OCI-LY3 (cell line): ENCODE measurements around the gene TTC6.

Experiments used
- H2AFZ ChIP-seq: fragments of 200-600, 300-600 bp; shearing (Covaris generic); 2 replicates; pipeline ENCODE4 v1.6.0; 2014; ENCODE audit warnings: antibody characterized with exemption, low read depth, low read length
- H3K27ac ChIP-seq: fragments of 200-600, 300-600 bp; sonication (generic); 2 replicates; pipeline ENCODE4 v1.5.1; 2014; ENCODE audit warnings: mild to moderate bottlenecking, low read length, moderate library complexity, mixed read lengths
- H3K27me3 ChIP-seq: fragments of 200-600, 300-600 bp; sonication (generic); 2 replicates; pipeline ENCODE4 v1.6.1; 2014; ENCODE audit warnings: low read depth, low read length, mixed read lengths
- H3K36me3 ChIP-seq: fragments of 200-600, 300-600 bp; sonication (generic); replicated peaks from 2 replicates; pipeline ENCODE3; 2014; ENCODE audit warnings: low read depth, low read length, mixed read lengths
- H3K4me1 ChIP-seq: fragments of 300-600, 200-600 bp; sonication (generic); 2 replicates; pipeline ENCODE4 v1.6.1; 2014; ENCODE audit warnings: low read length, mixed read lengths
- H3K4me2 ChIP-seq: fragments of 200-600, 300-600 bp; sonication (generic); 2 replicates; pipeline ENCODE4 v1.6.1; 2014; ENCODE audit warnings: low read length, mixed read lengths
- H3K4me3 ChIP-seq: fragments of 300-600, 200-600 bp; sonication (generic); 2 replicates; pipeline ENCODE4 v1.5.1; 2014; ENCODE audit warnings: antibody characterized with exemption, mild to moderate bottlenecking, low read length, moderate library complexity
- H3K79me2 ChIP-seq: fragments of 300-600, 200-600 bp; shearing (Covaris generic); 2 replicates; pipeline ENCODE4 v1.6.1; 2014; ENCODE audit warnings: mild to moderate bottlenecking, low read length, mixed read lengths
- H3K9ac ChIP-seq: fragments of 300-600, 200-600 bp; shearing (Covaris generic); 2 replicates; pipeline ENCODE4 v1.6.0; 2014; ENCODE audit warnings: mild to moderate bottlenecking, low read length, moderate library complexity
- H3K9me3 ChIP-seq: fragments of 200-600, 300-600 bp; shearing (Covaris generic); 2 replicates; pipeline ENCODE4 v1.6.1; 2014; ENCODE audit warnings: low read length, mixed read lengths; ENCODE audit not compliant: insufficient read depth
- H4K20me1 ChIP-seq: fragments of 200-600, 300-600 bp; sonication (generic); 2 replicates; pipeline ENCODE4 v1.6.1; 2016; ENCODE audit warnings: low read length, mixed read lengths; ENCODE audit not compliant: insufficient read depth
- CTCF ChIP-seq: fragments of 200-600, 300-600 bp; sonication (generic); IDR thresholded peaks from 2 replicates; pipeline ENCODE4 v1.5.1; 2014; ENCODE audit warnings: antibody characterized with exemption, low read length, low read depth
- EZH2phosphoT487 ChIP-seq: fragments of 200-600 bp; shearing (Covaris generic); IDR thresholded peaks from 2 replicates; pipeline ENCODE4 v1.6.1; 2018; ENCODE audit warnings: antibody characterized with exemption, mixed run types, low read depth

Gene TTC6

GRCh38 chr14:37608649-37609048 is 13.2 kb downstream of the TTC6 start:
- Histone ChIP-seq H3K4me1 (no peaks in the 10 kb centered on the region), H3K27ac (no peak overlapping the region), H3K4me2 (no peak overlapping the region), H3K27me3 (no peaks in the 10 kb centered on the region), H3K9ac (no peak overlapping the region), H3K79me2 (no peaks in the 10 kb centered on the region), H3K9me3 (no peaks in the 10 kb centered on the region), H2AFZ (no peak overlapping the region), H3K36me3 (no peaks in the 10 kb centered on the region), H3K4me3 (no peak overlapping the region), H4K20me1 (no peaks in the 10 kb centered on the region)
- TF ChIP-seq EZH2phosphoT487: no peak

DNA sequence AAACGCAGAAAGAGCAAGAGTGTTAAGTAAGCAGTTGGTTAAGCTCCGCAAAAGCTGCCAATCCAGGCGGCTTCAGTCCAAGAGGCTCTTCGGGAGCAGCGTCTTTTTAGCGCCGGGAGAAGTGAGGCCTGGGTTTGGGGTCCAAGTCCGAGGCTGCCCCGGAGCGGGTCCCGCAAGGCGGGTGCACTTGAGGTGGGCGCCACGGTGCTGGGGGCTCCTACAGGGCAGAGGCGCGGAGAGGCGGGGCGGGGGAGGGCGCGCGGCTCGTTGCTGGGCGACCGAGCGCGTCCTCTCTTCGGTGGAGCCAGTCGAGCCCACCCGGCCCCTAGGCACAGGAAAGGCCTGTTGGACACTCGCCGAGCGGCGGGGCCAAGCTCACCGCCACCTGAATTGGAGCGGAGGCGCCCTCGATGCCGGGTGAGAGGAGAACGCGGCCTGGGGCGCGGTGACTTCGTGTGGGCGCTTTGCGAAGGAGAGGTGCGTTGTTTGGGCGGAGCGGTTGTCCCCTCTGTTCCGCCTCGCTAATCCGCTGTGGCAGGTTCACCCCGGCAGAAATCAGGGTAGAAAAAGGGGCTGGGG is 15.6 kb downstream of the TTC6 start:
- H3K27me3 ChIP-seq: no peaks in the 10 kb centered on the region
- H3K36me3 ChIP-seq: no peaks in the 10 kb centered on the region
- no peaks in the 10 kb centered on the region for H3K79me2 ChIP-seq
- H3K9ac ChIP-seq: no peak overlapping the region
- peaks cover 5% of the 10 kb centered on the region; the same call in 1 of the 2 replicates for H3K9me3 ChIP-seq
- H3K4me1 ChIP-seq: no peaks in the 10 kb centered on the region
- H3K27ac ChIP-seq: no peak overlapping the region
- H3K4me3 ChIP-seq: no peak overlapping the region
- TF ChIP-seq EZH2phosphoT487: no peak
- TF ChIP-seq CTCF: no peak
- H2AFZ ChIP-seq: no peak overlapping the region
- H3K4me2 ChIP-seq: no peak overlapping the region
- H4K20me1 ChIP-seq: no peaks in the 10 kb centered on the region

- Histone ChIP-seq H3K9ac (no peak overlapping the region), H4K20me1 (no peaks in the 10 kb centered on the region), H3K4me3 (no peak overlapping the region), H3K36me3 (no peaks in the 10 kb centered on the region), H3K9me3 (peaks cover 6% of the 10 kb centered on the region; the same call in 1 of the 2 replicates), H2AFZ (no peak overlapping the region), H3K27ac (no peak overlapping the region), H3K79me2 (no peaks in the 10 kb centered on the region), H3K4me2 (no peak overlapping the region), H3K4me1 (no peaks in the 10 kb centered on the region), H3K27me3 (no peaks in the 10 kb centered on the region)
- TF ChIP-seq EZH2phosphoT487 (no peak), CTCF (no peak)
These were observed 20.3 kb downstream of the TTC6 start for GRCh38 chr14:37615582-37616289.

DNA sequence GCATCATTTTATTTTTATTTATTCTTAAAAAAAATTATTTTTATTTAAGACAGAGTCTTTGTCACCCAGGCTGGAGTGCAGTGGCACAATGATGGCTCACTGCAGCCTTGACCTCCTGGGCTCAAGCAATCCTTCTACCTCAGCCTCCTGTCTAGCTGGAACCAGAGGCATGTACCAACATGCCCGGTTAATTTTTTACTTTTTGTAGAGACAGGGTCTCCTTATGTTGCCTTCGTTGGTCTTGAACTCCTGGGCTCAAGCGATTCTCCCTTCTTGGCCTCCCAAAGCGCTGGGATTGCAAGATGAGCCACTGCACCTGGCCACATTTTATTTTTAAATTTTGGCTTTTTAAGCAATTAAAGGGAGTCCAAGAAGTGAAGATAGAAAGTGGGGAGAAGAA is 21.4 kb downstream of the TTC6 start:
- no peaks in the 10 kb centered on the region for H3K36me3 ChIP-seq
- H3K79me2 ChIP-seq: no peaks in the 10 kb centered on the region
- H3K9me3 ChIP-seq: peaks cover 6% of the 10 kb centered on the region; the same call in 1 of the 2 replicates

More for the DNA sequence above, 21.4 kb downstream of the TTC6 start:
- no peaks in the 10 kb centered on the region for H4K20me1 ChIP-seq
- H3K27ac ChIP-seq: no peak overlapping the region
- H3K4me3 ChIP-seq: no peak overlapping the region
- H3K27me3 ChIP-seq: no peaks in the 10 kb centered on the region
- no peak overlapping the region for H3K4me2 ChIP-seq
- H2AFZ ChIP-seq: no peak overlapping the region
- TF ChIP-seq EZH2phosphoT487 (no peak), CTCF (no peak)
- H3K4me1 ChIP-seq: no peaks in the 10 kb centered on the region
- H3K9ac ChIP-seq: no peak overlapping the region
